Heart left ventricle (tissue), 16 donors: ENCODE results near the gene CEACAM16. TPM values are rescaled to one million over a fixed set of nuclear protein-coding genes. Genes with fewer than 3 reads are reported as not detected.
A peak's percentile ranks its signal among the peaks of the same experiment; 100 is the strongest.

ENCODE experiments used
- ATAC-seq, 4 donors: fragments of 200-7000 bp; cut with Tn5 transposase; one replicate each; pipeline ENCODE4 v1.9.1; 2020 to 2022; ENCODE audit warnings: moderate library complexity in 4 of 4, mild to moderate bottlenecking in 3 of 4, moderate number of reproducible peaks in 1 of 4
- DNase-seq, 5 donors: peaks; one replicate each; pipeline ENCODE4 v3.0.0-alpha.2; 2020
- H3K27ac ChIP-seq, 12 donors: fragments of 200-600 bp; sonication (generic) in 4 of 12; one replicate each; pipeline versions ENCODE4 v1.5.0 to v1.8.0; 2016 to 2022; ENCODE audit warnings: mild to moderate bottlenecking in 2 of 12
- H3K27me3 ChIP-seq, 9 donors: fragments of 200-600 bp; sonication (generic) in 2 of 9; one replicate each; pipeline versions ENCODE4 v1.5.1 to v1.8.0; 2016 to 2022; ENCODE audit warnings: mild to moderate bottlenecking in 3 of 9
- H3K36me3 ChIP-seq, 9 donors: fragments of 200-600 bp; sonication (generic) in 2 of 9; one replicate each; pipeline versions ENCODE4 v1.5.0 to v1.8.0; 2018 to 2022; ENCODE audit warnings: mild to moderate bottlenecking in 2 of 9
- H3K4me1 ChIP-seq, 12 donors: fragments of 200-600 bp; sonication (generic) in 4 of 12; one replicate each; pipeline versions ENCODE4 v1.5.0 to v1.8.0; 2016 to 2022; ENCODE audit warnings: mild to moderate bottlenecking in 3 of 12
- H3K4me3 ChIP-seq, 12 donors: fragments of 200-600 bp; sonication (generic) in 4 of 12; one replicate each; pipeline versions ENCODE4 v1.5.0 to v1.8.0; 2017 to 2022; ENCODE audit warnings: mild to moderate bottlenecking in 9 of 12, moderate library complexity in 4 of 12
- H3K9me3 ChIP-seq, 12 donors: fragments of 200-600 bp; sonication (generic) in 4 of 12; one replicate each; pipeline versions ENCODE4 v1.5.0 to v1.8.0; 2016 to 2022; ENCODE audit warnings: mild to moderate bottlenecking in 1 of 12
- POLR2A ChIP-seq, 2 donors: fragments of 450-650 bp; IDR thresholded peaks; one replicate each; pipeline ENCODE4 v1.6.1; 2017; ENCODE audit warnings: antibody characterized with exemption in 2 of 2, mild to moderate bottlenecking in 2 of 2, moderate library complexity in 2 of 2
- WGBS, 4 donors: extraction: QIAGEN DNeasy Blood & Tissue Kit in 2 of 4; methylation state at CpG; one replicate each; pipeline versions ENCODE4 v1.1.5 to v1.1.7; 2013 to 2018; 5-methylcytosine and 5-hydroxymethylcytosine counted together
- intact Hi-C, 10 donors: fragments of 100-400 bp; cut with DNase I; formaldehyde crosslinking; loops; one replicate each; pipeline versions ENCODE4 v1.11.1 to v1.14.2; 2022
- polyA plus RNA-seq, 2 donors: library from polyadenylated mRNA; stranded (reverse); fragments of 200-250 nt; gene quantifications; one replicate each; pipeline ENCODE4 v1.2.3, GENCODE V29; 2013
- total RNA-seq, 9 donors: library from RNA; depleted of rRNA in 2 of 9; stranded (reverse); fragments of >200 nt in 2 of 9; fragmentation: NEBNext Ultra II Directional in 3 of 9; extraction: Animal tissue kit (Norgen Biotek cat#: 25700) in 3 of 9; gene quantifications; one replicate each; pipeline versions ENCODE4 v1.1.0 to v1.2.4, GENCODE V29; 2016 to 2023
- TF ChIP-seq, protein P1 (sequence below), 12 donors: fragments of 200-600 bp; sonication (generic) in 4 of 12; IDR thresholded peaks; one replicate each; pipeline versions ENCODE4 v1.5.0 to v1.8.0; 2018 to 2022; ENCODE audit warnings: antibody characterized with exemption in 12 of 12, mild to moderate bottlenecking in 5 of 12
- donor health status: ischemic (EF 13 %, LVEDD 7.1; RV severe dilation, severe dysfunction).
- donor health status: healthy with polysubstance abuse.
- donor health status: DM: no; HTN: yes; CAD: no.
- donor health status: DM: no; HTN: no; CAD: no.
- donor health status: ischemic (EF 25% LVEDD 6.9; RV normal size, moderate dysfunction).
- donor health status: ischemic (EF 25% LVEDD 5.7; RV mildly dilated, moderate dysfunction).
- donor health status: healthy.
- donor health status: DM: yes; HTN: yes; CAD: no.
- donor health status: ischemic (EF 35%, LVEDD 5.7; RV mildly dilated, moderate dysfunction).
- donor health status: nonischemic (EF 11% LVEDD 7.7; RV severe dilation, severe dysfunction).
- donor health status: DM: yes; HTN: yes; CAD: no.
- donor health status: PGD.
- donor health status: ischemic (EF 29% LVEDD 5.4; RV normal size, mild dysfunction).
- donor health status: nonischemic (EF 23%, LVEDD 6.1; RV moderate dilation, normal function).

CEACAM16 gene
- total and polyA plus RNA-seq, 11 donors, result not detected

DNA sequence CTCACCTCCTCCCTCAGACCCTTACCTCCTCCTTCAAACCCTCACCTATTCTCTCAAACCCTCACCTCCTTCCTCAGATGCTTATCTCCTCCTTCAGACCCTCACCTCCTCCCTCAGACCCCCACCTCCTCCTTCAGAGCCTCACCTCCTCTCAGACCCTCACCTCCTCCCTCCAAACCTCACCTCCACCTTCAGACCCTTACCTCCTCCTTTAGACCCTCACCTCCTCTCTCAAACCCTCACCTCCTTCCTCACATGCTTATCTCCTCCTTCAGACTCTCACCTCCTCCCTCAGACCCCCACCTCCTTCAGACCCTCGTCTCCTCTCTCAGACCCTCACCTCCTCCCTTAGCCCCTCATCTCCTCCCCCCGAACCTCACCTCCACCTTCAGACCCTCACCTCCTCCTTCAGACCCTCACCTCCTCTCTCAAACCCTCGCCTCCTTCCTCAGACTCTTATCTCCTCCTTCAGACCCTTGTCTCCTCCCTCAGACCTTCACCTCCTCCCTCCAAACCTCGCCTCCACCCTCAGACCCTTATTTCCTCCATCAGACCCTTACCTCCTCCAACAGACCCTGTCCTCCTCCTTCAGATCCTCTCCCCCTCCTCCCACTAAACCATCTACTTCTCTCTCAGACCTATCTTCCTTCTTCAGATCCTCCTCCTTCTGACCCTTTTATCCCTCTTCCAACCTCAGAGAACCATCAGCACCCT lies 47.1 kb downstream of the CEACAM16 start:
- Histone ChIP-seq H3K4me3 (no peak overlapping the region), H3K27me3 (no peaks in the 10 kb centered on the region), H3K36me3 (peaks cover 0 to 16% (median under 1%) of the 10 kb centered on the region in 9 donors), H3K27ac (peak overlapping the region; percentile 51 to 100 (median 96)), H3K9me3 (no peaks in the 10 kb centered on the region), H3K4me1 (peaks cover 7 to 83% (median 63%) of the 10 kb centered on the region in 12 donors)
- TF ChIP-seq POLR2A (IDR thresholded peaks at IDR 0.05), result no peak
- TF ChIP-seq, protein P1, sequence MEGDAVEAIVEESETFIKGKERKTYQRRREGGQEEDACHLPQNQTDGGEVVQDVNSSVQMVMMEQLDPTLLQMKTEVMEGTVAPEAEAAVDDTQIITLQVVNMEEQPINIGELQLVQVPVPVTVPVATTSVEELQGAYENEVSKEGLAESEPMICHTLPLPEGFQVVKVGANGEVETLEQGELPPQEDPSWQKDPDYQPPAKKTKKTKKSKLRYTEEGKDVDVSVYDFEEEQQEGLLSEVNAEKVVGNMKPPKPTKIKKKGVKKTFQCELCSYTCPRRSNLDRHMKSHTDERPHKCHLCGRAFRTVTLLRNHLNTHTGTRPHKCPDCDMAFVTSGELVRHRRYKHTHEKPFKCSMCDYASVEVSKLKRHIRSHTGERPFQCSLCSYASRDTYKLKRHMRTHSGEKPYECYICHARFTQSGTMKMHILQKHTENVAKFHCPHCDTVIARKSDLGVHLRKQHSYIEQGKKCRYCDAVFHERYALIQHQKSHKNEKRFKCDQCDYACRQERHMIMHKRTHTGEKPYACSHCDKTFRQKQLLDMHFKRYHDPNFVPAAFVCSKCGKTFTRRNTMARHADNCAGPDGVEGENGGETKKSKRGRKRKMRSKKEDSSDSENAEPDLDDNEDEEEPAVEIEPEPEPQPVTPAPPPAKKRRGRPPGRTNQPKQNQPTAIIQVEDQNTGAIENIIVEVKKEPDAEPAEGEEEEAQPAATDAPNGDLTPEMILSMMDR (IDR thresholded peaks at IDR 0.05), result no peak
- WGBS, 4 donors, result 75 to 84% (median 81%) methylated on average over 4 of the region's 4 CpGs
- ATAC-seq (no peak), DNase-seq (no peak)
- intact Hi-C loops, result no loop called here

- WGBS, 4 donors, result 65 to 77% (median 71%) methylated on average over 5 of the region's 5 CpGs
- Histone ChIP-seq H3K27ac (peak overlapping the region; percentile 88 to 100 (median 96)), H3K4me3 (peak overlapping the region in 3 of 12 donors; percentile 74 to 96 (median 93)), H3K4me1 (peaks cover 9 to 83% (median 63%) of the 10 kb centered on the region in 12 donors), H3K36me3 (peaks cover 0 to 21% (median 6%) of the 10 kb centered on the region in 9 donors), H3K9me3 (no peaks in the 10 kb centered on the region), H3K27me3 (no peaks in the 10 kb centered on the region)
- ATAC-seq (no peak), DNase-seq (no peak)
- TF ChIP-seq, protein P1 (IDR thresholded peaks at IDR 0.05), result no peak
- no peak for TF ChIP-seq POLR2A (IDR thresholded peaks at IDR 0.05)
- intact Hi-C loops, result no loop called here
Measured at GRCh38 chr19:44746616-44746945, 47.6 kb downstream of the CEACAM16 start.

- Histone ChIP-seq H3K9me3 (no peaks in the 10 kb centered on the region), H3K4me3 (peak overlapping the region; percentile 74 to 99 (median 88)), H3K36me3 (peaks cover 0 to 27% (median 12%) of the 10 kb centered on the region in 9 donors), H3K27ac (peak overlapping the region; percentile 88 to 100 (median 96)), H3K27me3 (no peaks in the 10 kb centered on the region), H3K4me1 (peaks cover 9 to 84% (median 62%) of the 10 kb centered on the region in 12 donors)
- 5 to 13% (median 7%) methylated on average over 18 to 34 of the region's 34 CpGs for WGBS, 4 donors
- intact Hi-C loops, result no loop called here
- TF ChIP-seq POLR2A (IDR thresholded peaks at IDR 0.05), result peak in 1 of 2 donors; percentile 57
- TF ChIP-seq, protein P1 (IDR thresholded peaks at IDR 0.05), result no peak
- ATAC-seq (peak; percentile 88 to 96 (median 94)), DNase-seq (peak; percentile 94 to 98 (median 96))
Measured at GRCh38 chr19:44746946-44747738, 48.2 kb downstream of the CEACAM16 start.
